Measurements from ENCODE around the gene PPP4C.

DNA sequence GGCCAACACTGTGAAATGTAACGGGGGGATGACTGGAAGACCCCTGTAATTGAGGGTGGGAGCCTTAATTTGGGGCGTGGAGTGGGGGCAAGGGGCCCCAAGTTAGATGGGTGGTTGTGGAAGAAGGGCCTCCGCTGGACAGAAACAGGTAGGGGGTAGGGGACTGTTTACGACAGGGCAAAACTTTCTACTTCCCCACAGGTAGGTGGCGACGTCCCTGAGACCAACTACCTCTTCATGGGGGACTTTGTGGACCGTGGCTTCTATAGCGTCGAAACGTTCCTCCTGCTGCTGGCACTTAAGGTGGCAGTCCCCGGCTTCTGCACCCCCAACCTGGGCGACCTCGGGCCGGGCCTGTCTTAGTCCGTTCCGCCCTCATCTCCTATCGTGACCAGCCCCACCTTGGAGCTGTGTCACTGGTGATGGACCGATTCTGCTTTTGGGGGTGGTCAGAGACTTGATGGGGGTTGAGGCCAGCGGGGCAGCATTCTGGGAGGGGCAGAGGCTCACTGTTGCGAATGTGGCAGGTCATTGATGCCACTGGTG is 6.8 kb downstream of the PPP4C start:
- TF ChIP-seq POLR2AphosphoS5 (IDR thresholded peaks at IDR 0.05; ENCODE audit: borderline replicate concordance, low read depth, low read length) (no peak), EZH2 (IDR thresholded peaks at IDR 0.05) (no peak), FOXP2 (optimal IDR thresholded peaks at IDR 0.05; ENCODE audit: control extremely low read depth, extremely low read length, insufficient read depth) (no peak)
